Stimulated activated CD4-positive, alpha-beta T cell treated with anti-CD3 and anti-CD28 coated beads, TNF-alpha, amount 100 ng/mL, for 1 hour (primary cell): ENCODE results near the gene ARHGEF9.
"Not testable (repeated sequence)": the region's sequence is repeated elsewhere in the genome, so short reads cannot be mapped to it uniquely, and the experiment has no call there.

Experiments used
- DNase-seq, 3 donors: peaks; one replicate each; pipeline ENCODE4 v3.0.0-alpha.2; 2020; ENCODE audit warnings: low read depth in 3 of 3, low spot score in 1 of 3

Gene ARHGEF9

GRCh38 chrX:63784902-63785707 is at the start of gene ARHGEF9:
TSS of gene ARHGEF9 (minus strand) at chrX:63785214. CDS start at chrX:63785145, 69 bp downstream.
- no peak for DNase-seq

- not testable (repeated sequence) for DNase-seq
Observed at GRCh38 chrX:63825446-63825845, 40.4 kb upstream of the ARHGEF9 start.

- DNase-seq = no peak
Observed at GRCh38 chrX:63818156-63818555, 33.1 kb upstream of the ARHGEF9 start.

DNA sequence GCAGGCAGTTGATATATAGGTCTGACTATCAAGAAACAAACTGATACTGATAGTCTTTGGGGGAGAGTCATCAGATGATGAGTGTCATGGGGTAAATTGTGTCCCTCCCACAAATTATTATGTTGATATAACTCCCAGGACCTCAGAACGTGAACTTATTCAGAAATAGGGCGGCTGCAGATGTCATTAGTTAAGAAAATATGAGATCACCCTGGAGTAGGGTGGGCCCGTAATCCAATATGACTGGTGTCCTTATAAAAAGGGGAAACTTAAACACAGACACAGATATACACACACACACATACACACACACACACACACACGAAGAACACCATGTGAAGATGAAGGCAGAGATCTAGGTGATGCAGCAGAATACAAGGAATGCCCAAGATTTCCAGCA is 32.7 kb upstream of the ARHGEF9 start:
- no peak for DNase-seq

- no peak for DNase-seq
Observed at GRCh38 chrX:63812823-63813222, 27.8 kb upstream of the ARHGEF9 start.

- no peak for DNase-seq
Observed at GRCh38 chrX:63810746-63811145, 25.7 kb upstream of the ARHGEF9 start.

- DNase-seq = no peak
Observed at GRCh38 chrX:63809173-63809572, 24.2 kb upstream of the ARHGEF9 start.

- not testable (repeated sequence) for DNase-seq
Observed at GRCh38 chrX:63795406-63795805, 10.4 kb upstream of the ARHGEF9 start.

DNA sequence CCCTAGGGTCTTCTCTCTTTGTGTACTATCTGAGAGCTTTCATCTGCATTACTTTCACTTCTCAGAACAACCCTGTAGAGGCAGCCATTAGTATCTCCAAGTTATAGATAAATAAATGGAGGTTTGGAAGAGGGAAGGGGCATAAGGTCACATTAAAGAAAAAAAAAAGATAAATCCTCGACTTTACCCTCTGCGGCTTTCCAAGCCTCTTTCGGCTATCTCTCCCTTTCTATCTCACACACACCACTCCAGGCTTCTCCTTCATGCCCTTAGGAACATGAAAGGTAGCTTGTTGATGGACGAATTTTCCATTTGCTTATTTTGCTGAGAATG is 660 bp upstream of the ARHGEF9 start:
- DNase-seq = no peak

DNA sequence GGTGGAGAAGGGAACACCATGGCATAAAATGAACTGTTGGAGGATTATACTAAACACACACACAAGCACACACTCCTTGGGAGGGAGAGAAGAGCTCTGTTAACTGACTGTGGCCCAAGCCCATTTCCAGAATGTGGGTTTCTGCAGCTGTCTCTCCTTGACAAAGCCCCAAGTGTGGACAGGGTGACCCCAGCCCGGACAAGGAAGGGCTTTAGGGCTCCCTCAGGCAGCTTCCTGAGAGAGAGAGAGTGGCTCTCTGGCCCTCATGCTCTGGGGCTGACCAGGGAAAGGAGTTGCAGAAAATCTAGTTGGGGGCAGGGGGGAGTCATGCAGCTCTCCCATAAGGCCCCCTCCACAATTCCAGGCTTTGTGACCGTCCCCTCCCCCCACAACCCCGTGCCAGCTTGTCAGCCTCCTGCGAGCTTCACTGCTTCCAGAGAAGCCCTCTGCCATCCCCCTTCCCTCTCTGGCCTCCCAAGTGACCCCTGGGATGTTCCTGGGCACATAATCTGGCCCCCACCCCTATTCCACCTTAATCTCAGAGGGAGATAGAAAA is 590 bp downstream of the ARHGEF9 start:
- DNase-seq = no peak

DNA sequence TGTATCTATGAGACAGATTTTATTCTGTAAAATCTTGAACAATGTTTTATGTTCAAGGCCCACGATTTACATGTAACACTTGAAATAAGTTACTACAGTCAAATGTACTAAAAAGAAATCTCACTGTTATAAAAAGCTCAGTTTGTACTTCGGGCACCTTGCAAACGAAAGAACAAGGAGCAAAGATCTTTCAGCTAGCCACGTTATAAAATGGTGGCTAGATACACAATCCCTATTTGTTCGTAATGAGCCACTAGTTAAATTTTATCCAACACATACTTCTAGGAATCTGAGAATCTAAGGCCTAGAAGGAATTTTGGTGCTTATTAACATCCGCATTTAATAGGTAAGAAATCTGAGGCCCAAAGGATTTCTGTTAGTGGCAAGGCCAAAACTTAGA is 2.5 kb downstream of the ARHGEF9 start:
- no peak for DNase-seq

GRCh38 chrX:63768760-63769159 is 16.3 kb downstream of the ARHGEF9 start:
- DNase-seq = no peak

DNA sequence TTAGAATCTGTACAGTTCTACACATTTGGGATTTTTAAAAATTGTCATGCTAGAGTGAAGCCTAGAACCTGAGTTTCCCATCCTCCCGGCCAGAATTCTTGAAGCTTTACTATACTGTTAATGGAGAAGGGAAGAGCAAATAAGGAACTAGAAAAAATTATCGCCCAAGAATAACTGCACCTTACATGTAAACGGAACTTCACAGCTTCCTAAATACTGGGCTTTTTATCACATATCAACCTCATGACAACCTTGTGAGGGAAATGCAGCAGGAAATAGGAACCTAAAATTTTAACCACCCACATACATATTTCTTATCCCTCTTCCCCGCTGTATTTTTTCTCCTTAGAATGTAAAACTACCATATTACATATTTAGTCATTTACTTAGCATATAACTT is 19.3 kb downstream of the ARHGEF9 start:
- DNase-seq = no peak

GRCh38 chrX:63764946-63765345 is 20.1 kb downstream of the ARHGEF9 start:
- no peak for DNase-seq

GRCh38 chrX:63761639-63762038 is 23.4 kb downstream of the ARHGEF9 start:
- DNase-seq = no peak

DNA sequence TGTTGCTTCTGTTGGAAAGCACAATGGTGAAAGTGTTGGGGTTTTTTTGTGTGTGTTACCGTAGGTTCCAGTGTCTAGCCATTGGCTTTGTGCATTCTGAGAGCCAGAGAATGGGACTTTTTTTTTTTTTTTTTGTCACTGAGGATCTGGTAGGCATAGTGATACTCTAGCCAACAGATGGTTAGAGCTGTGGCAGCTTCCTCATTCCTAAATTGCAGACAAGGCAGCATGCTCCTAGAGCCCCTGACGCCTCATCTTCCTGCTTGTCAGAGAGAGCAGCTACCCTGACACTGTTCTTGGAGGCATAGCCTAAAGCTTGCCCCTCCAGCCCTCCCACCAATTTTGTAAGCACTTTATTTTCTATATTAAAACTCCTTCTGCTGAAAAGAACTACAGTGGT is 27.0 kb downstream of the ARHGEF9 start:
- no peak for DNase-seq

GRCh38 chrX:63755892-63756291 is 29.1 kb downstream of the ARHGEF9 start:
- DNase-seq = no peak

GRCh38 chrX:63754860-63755579 is 30.0 kb downstream of the ARHGEF9 start:
- peak; percentile 66 to 74 (median 69) for DNase-seq

GRCh38 chrX:63754136-63754859 is 30.7 kb downstream of the ARHGEF9 start:
- DNase-seq = peak in 1 of 3 donors; percentile 4

DNA sequence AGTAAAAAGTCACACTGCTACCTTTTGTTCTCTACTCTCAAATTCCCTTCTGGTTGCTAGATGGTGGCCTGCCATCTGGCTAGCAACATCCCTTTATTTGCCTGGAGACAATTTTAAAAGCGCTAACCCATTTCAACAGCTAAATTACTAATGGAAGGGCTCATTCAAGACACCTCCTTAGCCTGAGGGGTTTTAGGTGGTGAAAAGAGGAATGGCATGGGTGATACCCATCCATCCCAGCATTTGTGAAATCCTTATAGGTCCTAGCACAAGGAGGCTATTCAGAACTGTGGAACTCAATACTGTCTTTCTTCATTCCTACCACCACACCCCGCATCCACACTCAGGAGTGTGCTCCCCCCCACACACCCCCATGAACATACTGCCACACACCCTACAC is 33.5 kb downstream of the ARHGEF9 start:
- DNase-seq = no peak

DNA sequence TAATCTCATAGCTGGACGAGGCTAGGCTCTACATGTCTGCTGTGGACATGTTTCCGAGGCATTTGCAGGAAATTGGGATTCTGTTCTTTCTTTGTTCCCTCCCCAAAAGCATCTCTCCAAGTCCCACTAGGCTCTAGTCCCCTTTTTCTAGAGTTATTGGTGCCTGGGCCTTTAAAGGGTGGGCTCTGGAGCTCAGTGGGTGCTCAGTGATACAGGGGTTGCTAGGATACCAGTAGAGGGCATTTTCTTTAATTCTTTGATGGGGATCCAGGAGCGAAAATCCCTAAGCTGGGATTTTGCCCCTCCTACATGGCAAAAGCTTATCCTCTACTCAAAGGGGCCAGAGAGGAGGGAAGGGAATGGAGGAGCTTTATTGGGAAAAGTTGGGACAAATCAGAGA is 34.2 kb downstream of the ARHGEF9 start:
- DNase-seq = no peak

DNA sequence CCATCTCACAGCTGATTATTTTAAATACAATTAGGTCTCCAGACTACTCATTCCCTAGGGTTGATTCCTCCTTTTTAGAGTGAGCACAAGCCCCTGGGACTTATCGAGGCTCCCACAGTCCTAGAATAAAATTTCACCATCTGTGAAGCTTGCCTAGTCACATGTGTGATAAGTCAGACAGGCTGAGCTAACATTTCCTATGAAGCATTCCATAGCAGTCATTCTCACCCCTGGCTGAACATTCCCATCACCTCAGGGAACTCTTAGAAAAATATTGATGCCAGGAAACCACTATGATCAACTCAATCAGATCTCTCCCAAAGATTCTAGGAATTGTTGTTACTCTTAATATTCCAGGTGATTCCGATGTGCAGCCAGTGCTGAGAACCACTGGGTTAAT is 37.7 kb downstream of the ARHGEF9 start:
- no peak for DNase-seq
